ENCODE measurements around the gene OR10R2. TPM values are rescaled to one million over a fixed set of nuclear protein-coding genes. Genes with fewer than 3 reads are reported as not detected.
A peak's percentile ranks its signal among the peaks of the same experiment; 100 is the strongest.

Gene OR10R2
- total RNA-seq, 6 donors from 2014 or later, result not detected

DNA sequence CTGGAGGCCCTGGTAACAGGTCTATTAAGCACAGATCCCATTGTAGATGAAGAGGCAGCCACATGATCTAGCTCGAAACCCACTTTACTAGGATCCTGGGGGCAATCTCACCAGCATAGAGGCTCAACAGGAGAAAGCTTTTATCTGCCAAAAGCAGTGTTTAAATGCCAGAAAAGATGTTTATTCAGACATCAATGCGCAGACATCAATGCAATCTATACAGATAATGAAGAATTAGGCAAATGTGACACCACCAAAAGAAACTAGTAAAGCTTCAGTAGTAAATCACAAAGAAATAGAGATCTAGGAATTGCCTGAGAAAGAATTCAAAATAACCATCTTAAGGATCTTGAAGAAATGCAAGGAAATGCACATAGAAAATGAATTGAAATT is 49.6 kb downstream of the OR10R2 start:
- DNase-seq (no peak), ATAC-seq (ENCODE audit: low FRiP score in 2 of 2) (no peak)
- Histone ChIP-seq H3K27me3 (no peaks in the 10 kb centered on the region), H3K36me3 (no peaks in the 10 kb centered on the region), H3K27ac (no peak overlapping the region), H3K9me3 (no peaks in the 10 kb centered on the region), H3K4me3 (no peak overlapping the region), H3K4me1 (no peaks in the 10 kb centered on the region)
- 80 to 97% methylated on average over 2 of the region's 2 CpGs for WGBS, 2 donors
- TF ChIP-seq, protein P1, sequence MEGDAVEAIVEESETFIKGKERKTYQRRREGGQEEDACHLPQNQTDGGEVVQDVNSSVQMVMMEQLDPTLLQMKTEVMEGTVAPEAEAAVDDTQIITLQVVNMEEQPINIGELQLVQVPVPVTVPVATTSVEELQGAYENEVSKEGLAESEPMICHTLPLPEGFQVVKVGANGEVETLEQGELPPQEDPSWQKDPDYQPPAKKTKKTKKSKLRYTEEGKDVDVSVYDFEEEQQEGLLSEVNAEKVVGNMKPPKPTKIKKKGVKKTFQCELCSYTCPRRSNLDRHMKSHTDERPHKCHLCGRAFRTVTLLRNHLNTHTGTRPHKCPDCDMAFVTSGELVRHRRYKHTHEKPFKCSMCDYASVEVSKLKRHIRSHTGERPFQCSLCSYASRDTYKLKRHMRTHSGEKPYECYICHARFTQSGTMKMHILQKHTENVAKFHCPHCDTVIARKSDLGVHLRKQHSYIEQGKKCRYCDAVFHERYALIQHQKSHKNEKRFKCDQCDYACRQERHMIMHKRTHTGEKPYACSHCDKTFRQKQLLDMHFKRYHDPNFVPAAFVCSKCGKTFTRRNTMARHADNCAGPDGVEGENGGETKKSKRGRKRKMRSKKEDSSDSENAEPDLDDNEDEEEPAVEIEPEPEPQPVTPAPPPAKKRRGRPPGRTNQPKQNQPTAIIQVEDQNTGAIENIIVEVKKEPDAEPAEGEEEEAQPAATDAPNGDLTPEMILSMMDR (IDR thresholded peaks at IDR 0.05), result no peak
- TF ChIP-seq EP300 (IDR thresholded peaks at IDR 0.05) (no peak), POLR2AphosphoS5 (IDR thresholded peaks at IDR 0.05) (no peak), POLR2A (IDR thresholded peaks at IDR 0.05) (no peak)

DNA sequence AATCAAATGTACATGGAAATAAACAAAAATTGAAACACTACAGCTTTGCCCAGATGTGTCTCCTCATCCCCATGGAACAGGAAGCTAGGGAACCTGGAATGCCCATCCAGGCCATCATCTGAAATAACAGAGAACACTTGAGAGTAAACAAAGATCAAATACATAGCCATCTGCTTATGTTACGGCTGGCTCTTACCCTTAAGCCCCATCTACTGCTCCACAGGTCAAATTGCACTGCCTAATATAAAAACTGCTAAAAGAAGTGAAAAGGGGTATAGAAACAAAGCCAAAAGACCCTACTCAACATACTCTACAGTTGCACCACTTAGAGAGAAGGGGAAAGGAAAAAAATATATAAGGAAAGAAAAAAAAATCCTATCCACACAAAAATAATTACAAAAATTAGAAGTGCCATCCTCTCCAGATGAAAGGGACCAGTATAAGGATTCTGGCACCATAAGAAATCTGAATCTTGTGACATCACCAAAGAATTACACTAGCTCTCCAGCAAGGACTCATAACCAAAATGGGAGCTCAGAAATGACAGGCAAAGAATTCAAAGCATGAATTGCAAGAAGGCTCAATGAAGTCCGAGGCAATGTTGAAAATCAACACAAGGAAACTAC is 55.3 kb downstream of the OR10R2 start:
- H3K4me1 ChIP-seq, result no peaks in the 10 kb centered on the region
- H3K27ac ChIP-seq, result no peak overlapping the region
- DNase-seq (no peak), ATAC-seq (ENCODE audit: low FRiP score in 2 of 2) (peak in 1 of 2 donors; percentile 61)
- WGBS, 2 donors, result 47 to 71% methylated on average over 2 of the region's 2 CpGs
- no peak overlapping the region for H3K4me3 ChIP-seq
- TF ChIP-seq, protein P1 (IDR thresholded peaks at IDR 0.05), result peak in 1 of 6 experiments; percentile 22
- TF ChIP-seq EP300 (IDR thresholded peaks at IDR 0.05), result no peak
- H3K36me3 ChIP-seq, result no peaks in the 10 kb centered on the region
- H3K9me3 ChIP-seq, result no peaks in the 10 kb centered on the region
- no peaks in the 10 kb centered on the region for H3K27me3 ChIP-seq

Other genes starting within 250 kb of the OR10R2 start
- gene CD1A, start 217.8 kb upstream of the OR10R2 start, total RNA-seq, result under 1 TPM in 2 of 6 donors, not detected in 4; 0.51 to 0.72 TPM
- gene CD1C, start 182.3 kb upstream of the OR10R2 start, total RNA-seq, result 1 to 10 TPM in 2 of 6 donors, under 1 TPM in 1, not detected in 3; 0.46 to 6.8 (median 3.3) TPM
- gene CD1B, start 140.7 kb upstream of the OR10R2 start, total RNA-seq, result under 1 TPM in 2 of 6 donors, not detected in 4; 0.17 to 0.26 TPM
- gene CD1E, start 118.3 kb upstream of the OR10R2 start, total RNA-seq, result 1 to 10 TPM in 2 of 6 donors, not detected in 4; 2.1 to 4.0 TPM
- gene OR10T2, start 72.8 kb upstream of the OR10R2 start, total RNA-seq, result not detected
- gene OR10K2, start 46.0 kb upstream of the OR10R2 start, total RNA-seq, result not detected
- gene OR10K1, start 10.4 kb upstream of the OR10R2 start, total RNA-seq, result not detected
- gene OR6Y1, start 82.2 kb downstream of the OR10R2 start, total RNA-seq, result not detected
- gene OR6P1, start 98.4 kb downstream of the OR10R2 start, total RNA-seq, result not detected
- not detected for gene OR10X1, start 107.7 kb downstream of the OR10R2 start, total RNA-seq
- not detected for gene OR10Z1, start 133.0 kb downstream of the OR10R2 start, total RNA-seq
- under 1 TPM in 5 of 6 donors, not detected in 1; 0.20 to 0.57 (median 0.30) TPM for gene SPTA1, start 214.5 kb downstream of the OR10R2 start, total RNA-seq
- gene OR6K2, start 228.4 kb downstream of the OR10R2 start, total RNA-seq, result not detected
- gene OR6K3, start 248.5 kb downstream of the OR10R2 start, total RNA-seq, result 1 to 10 TPM in 1 of 6 donors, under 1 TPM in 2, not detected in 3; 0.23 to 2.1 (median 0.81) TPM